HG02938 (cell line): ENCODE results near the gene OAS2.
A peak's percentile ranks its signal among the peaks of the same experiment; 100 is the strongest.
"Not testable (repeated sequence)": the region's sequence is repeated elsewhere in the genome, so short reads cannot be mapped to it uniquely, and the experiment has no call there.

ENCODE experiments used
- ATAC-seq: cut with Tn5 transposase; IDR thresholded peaks from one replicate; pipeline ENCODE4 v1.9.1; 2021; ENCODE audit warnings: mild to moderate bottlenecking, moderate library complexity; ENCODE audit not compliant: unreplicated experiment

OAS2 gene

GRCh38 chr12:112980491-112981158 lies 2.3 kb downstream of the OAS2 start:
- ATAC-seq = no peak

DNA sequence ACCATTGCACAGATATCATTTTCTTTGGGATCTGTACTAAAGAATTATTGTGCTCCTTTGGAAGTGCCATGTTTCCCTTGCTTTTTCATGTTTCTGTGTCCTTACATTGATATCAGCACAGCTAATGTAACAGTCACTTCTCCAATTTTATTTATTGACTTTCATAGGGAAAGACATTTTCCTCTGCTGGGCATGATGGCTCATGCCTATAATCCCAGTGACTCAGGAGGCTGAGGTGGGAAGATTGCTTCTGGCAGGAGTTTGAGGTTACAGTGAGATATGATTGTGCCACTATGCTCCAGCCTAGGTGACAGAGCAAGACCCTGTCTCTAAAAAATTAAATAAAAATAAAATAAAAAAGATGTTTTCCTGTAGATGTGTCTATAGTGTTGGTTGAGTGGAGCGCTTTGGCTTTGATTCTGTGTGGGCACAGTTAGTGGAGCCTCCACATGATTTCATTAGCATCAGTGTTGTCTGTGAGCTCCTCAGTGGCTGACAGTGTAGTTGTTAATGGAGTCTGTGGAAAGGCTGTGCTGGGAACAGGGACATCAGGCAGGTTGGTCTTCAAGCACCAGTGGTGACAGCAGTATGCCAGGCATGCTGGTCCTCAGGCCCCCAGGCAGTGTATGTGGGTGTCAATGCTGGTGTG lies 7.4 kb downstream of the OAS2 start:
- ATAC-seq = no peak

DNA sequence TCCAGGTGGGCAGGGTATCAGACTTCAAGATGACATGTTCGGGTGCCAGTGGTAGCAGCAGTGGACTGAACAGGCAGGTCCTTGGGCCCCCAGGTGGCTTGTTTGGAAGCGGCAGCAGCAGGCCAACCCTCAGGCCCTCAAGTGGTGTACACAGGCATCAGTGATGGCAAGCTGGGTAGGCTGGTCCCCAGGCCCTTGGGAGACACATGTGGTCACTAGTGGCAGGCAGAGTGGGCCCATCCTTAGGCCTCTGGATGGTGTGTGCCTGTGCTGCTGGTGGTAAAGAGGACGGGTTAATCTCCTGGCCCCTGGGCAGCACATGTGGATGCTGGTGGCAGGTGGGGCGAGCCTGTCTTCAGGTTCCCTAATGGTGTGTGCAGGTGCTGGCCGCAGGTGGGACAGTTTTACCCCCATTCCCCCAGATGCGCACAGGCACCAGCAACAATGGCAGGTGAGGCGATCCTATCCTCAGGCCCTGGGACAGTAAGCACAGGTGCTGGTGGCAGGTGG lies 8.0 kb downstream of the OAS2 start:
- ATAC-seq = no peak

GRCh38 chr12:112987561-112987960 lies 9.2 kb downstream of the OAS2 start:
- no peak for ATAC-seq

- ATAC-seq = no peak
Measured at GRCh38 chr12:112988224-112988623, 9.9 kb downstream of the OAS2 start.

- not testable (repeated sequence) for ATAC-seq
Measured at GRCh38 chr12:112988823-112989385, 10.6 kb downstream of the OAS2 start.

DNA sequence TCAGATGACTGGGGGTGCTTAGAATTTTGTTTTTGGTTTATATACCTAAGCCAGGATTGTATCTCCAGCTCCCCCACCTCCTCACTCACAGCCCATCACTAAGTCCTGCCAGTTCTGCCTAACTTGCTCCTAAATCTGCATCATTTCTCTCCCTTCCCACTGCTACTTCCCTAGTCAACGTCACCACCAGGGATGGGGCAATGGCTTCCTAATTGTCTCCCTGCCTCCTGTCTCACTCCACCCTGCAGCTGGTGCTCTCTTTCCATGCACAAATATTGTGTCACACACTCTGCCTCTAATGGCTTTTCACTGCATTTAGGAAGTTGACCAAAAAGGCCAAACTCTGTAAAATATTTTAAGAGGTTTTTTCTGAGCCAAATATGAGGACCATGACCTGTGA lies 11.5 kb downstream of the OAS2 start:
- no peak for ATAC-seq

DNA sequence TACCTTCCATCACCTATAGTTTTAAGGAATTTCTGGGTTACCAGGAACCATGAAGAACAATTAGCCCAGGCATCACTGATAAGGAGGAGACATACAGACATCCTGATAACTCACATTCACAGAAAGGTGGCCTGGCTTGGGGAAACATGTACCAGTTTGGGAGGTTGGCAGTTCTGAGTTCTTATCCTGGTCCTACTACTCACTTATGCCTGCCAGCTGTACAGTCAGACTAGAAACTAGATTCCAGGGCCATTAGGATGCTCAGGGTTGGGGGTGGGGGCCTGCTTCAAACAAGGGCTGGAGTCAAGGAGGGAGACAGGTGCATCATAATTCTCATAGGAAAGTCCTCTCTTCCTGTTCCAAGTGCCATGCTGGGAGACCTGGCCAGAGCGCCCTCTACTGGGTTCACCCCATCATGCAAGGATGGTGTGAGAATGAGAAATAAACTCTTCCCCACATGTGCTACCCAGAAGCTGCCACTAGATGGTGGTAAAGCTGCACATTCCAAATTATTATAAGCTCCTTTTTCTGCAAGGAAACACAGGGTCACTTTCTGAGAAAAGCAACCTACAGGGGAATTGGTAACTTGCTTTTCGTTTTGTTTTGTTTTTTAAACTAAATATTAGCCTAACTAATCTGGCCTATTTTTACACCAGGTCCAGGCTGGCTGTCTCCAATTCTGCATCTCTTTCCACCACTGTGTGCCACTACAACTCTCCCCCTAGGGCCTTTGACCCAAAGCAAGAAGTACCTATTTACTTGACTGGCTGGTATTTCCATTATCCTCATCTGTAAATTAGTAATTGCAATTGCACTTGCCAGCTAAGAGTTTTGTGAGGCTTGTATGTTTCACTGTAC lies 14.5 kb downstream of the OAS2 start:
- ATAC-seq = no peak

- ATAC-seq = no peak
Measured at GRCh38 chr12:112995008-112995407, 16.7 kb downstream of the OAS2 start.

DNA sequence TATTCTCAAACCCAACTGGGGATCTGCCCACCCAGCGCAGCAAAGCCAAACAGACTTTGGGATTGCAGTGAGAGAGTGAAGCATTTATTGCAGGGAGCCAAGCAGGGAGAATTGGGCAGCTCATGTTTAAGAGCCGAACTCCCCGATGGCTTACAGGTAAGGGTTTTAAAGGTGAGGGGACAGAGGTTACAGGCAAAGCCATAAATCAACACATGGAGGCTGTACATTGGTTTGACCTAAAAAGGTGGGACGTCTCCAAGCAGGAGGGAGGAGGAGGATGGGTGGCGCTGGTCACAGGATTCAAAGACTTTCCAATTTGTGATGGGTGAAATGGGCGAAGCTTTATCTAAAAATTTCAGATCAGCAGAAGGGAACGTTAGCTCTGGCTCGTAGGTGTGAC lies 18.2 kb downstream of the OAS2 start:
- no peak for ATAC-seq

DNA sequence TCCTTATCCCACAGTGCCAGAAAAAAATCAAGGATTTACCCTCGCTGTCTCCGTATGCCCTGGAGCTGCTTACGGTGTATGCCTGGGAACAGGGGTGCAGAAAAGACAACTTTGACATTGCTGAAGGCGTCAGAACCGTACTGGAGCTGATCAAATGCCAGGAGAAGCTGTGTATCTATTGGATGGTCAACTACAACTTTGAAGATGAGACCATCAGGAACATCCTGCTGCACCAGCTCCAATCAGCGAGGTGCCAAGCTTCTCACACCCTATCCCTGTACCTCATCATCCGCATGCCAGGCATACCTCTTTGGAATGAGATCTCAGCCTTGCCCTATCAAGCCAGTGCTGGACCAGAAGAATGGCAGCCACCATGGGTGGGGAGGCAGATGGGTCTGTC lies 19.2 kb downstream of the OAS2 start:
- no peak for ATAC-seq

- ATAC-seq = peak; percentile 81
Measured at GRCh38 chr12:112998987-112999767, 20.9 kb downstream of the OAS2 start.

DNA sequence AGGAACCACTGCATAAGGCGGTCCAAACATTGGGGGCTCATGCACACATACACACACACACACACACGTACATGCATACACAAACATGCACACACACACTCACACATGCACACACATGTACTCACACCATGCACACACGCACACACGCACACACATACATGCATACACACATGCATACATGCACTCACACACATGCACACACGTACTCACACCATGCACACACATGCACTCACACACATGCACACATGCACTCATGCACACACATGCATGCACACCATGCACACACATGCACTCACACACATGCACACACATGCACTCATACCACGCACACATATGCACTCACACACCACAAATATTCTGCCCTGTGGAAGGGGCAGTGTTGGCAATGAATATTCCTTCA lies 22.1 kb downstream of the OAS2 start:
- no peak for ATAC-seq

GRCh38 chr12:113002155-113002554 lies 23.8 kb downstream of the OAS2 start:
- ATAC-seq = no peak

DNA sequence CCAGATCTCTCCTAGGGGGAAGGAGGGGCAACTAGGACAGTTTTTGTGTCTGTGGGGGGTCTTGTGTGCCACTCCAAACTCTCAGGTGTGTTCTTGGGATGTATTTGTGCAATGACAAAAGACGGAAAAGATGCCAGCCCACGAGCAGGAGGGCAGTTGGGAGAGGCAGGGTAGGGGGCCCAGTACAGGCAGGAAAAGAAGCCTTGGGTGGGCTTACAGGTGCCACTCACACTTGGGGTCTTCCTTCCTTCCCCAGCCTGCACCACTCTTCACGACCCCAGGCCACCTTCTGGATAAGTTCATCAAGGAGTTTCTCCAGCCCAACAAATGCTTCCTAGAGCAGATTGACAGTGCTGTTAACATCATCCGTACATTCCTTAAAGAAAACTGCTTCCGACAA lies 24.4 kb downstream of the OAS2 start:
- no peak for ATAC-seq

- no peak for ATAC-seq
Measured at GRCh38 chr12:113003636-113004035, 25.3 kb downstream of the OAS2 start.

GRCh38 chr12:113005762-113006161 lies 27.4 kb downstream of the OAS2 start:
- no peak for ATAC-seq

DNA sequence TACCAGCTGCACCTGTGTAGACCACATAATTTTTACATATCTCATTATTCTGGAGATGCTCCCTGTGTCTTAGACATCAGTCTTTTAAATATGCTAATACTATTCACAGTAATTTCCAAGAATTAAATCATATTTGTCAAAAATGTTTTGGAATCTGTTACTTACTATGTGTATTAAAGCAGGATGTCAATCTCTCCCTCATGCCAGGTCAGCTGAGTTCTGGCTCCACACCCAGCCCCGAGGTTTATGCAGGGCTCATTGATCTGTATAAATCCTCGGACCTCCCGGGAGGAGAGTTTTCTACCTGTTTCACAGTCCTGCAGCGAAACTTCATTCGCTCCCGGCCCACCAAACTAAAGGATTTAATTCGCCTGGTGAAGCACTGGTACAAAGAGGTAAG lies 27.9 kb downstream of the OAS2 start:
- no peak for ATAC-seq

DNA sequence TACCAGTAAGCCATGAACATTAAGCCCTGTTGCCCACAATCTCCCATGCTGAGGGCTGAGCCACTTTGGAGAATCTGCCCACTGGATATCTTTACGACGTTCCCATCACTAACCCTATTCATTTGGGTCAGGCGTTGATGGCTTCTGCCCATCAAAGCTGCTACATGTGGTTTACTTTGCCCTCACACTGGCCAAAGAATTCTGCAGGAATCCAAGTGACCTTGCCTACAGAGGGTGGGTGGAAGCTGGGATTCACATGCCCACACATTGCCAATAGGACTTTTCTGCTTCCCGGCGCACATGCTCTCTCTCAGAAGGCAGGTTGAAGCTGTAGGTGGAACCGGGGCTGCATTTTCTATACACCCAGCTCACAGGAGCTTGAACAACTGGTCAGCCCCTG lies 28.3 kb downstream of the OAS2 start:
- ATAC-seq = no peak

DNA sequence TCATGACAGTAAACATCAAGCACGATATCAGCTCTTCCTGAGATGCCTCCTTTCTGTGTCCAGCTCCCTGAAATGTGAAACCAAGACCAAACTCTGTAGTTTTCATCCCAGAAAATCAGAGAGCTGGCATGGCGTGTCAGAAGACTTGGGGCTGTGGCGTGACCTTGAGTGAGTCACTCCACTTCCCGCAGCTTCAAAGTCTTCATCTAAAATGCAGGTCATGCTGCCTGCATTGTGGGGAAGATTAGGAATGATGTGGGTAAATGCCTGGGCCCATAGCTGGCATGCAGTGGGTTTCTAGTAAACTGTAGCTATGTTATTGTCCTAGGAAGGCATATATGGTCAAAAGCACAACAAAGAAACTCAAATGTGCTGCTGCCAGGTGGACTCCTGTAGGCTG lies 28.8 kb downstream of the OAS2 start:
- no peak for ATAC-seq

- ATAC-seq = no peak
Measured at GRCh38 chr12:113010701-113011100, 32.4 kb downstream of the OAS2 start.
